Osteocyte (in vitro differentiated cells): Measurements from ENCODE around the gene KRTAP10-5. TPM values are rescaled to one million over a fixed set of nuclear protein-coding genes. Genes with fewer than 3 reads are reported as not detected.
"Not testable (repeated sequence)": the region's sequence is repeated elsewhere in the genome, so short reads cannot be mapped to it uniquely, and the experiment has no call there.

Source experiments
- DNase-seq: peaks from one replicate; pipeline ENCODE4 v3.0.0; 2021; ENCODE audit warnings: mixed read lengths; ENCODE audit not compliant: unreplicated experiment; ENCODE audit errors: extremely low spot score
- H3K27ac Mint-ChIP-seq: one replicate; pipeline ENCODE4 v1.8.0; 2021; ENCODE audit warnings: mild to moderate bottlenecking, mixed read lengths; ENCODE audit not compliant: unreplicated experiment
- H3K27me3 Mint-ChIP-seq: one replicate; pipeline ENCODE4 v1.8.0; 2021; ENCODE audit warnings: mixed read lengths; ENCODE audit not compliant: unreplicated experiment
- H3K36me3 Mint-ChIP-seq: one replicate; pipeline ENCODE4 v1.8.0; 2021; ENCODE audit warnings: mixed read lengths; ENCODE audit not compliant: unreplicated experiment
- H3K4me1 Mint-ChIP-seq: one replicate; pipeline ENCODE4 v1.8.0; 2021; ENCODE audit warnings: mixed read lengths; ENCODE audit not compliant: unreplicated experiment
- H3K4me3 Mint-ChIP-seq: one replicate; pipeline ENCODE4 v1.8.0; 2021; ENCODE audit warnings: mild to moderate bottlenecking, moderate library complexity, mixed read lengths; ENCODE audit not compliant: unreplicated experiment
- H3K9me3 Mint-ChIP-seq: one replicate; pipeline ENCODE4 v1.8.0; 2021; ENCODE audit warnings: mixed read lengths; ENCODE audit not compliant: unreplicated experiment
- total RNA-seq: library from RNA; stranded (reverse); gene quantifications from 2 replicates; pipeline ENCODE4 v1.2.1, GENCODE V29; 2021
- TF ChIP-seq, protein P1 (sequence below): fragments of 200-600 bp; sonication (generic); IDR thresholded peaks from 2 replicates; pipeline ENCODE4 v1.5.0; 2021; ENCODE audit warnings: antibody characterized with exemption, mild to moderate bottlenecking, moderate library complexity

KRTAP10-5 gene
- total RNA-seq, 1 donor from 2014 or later, result not detected

DNA sequence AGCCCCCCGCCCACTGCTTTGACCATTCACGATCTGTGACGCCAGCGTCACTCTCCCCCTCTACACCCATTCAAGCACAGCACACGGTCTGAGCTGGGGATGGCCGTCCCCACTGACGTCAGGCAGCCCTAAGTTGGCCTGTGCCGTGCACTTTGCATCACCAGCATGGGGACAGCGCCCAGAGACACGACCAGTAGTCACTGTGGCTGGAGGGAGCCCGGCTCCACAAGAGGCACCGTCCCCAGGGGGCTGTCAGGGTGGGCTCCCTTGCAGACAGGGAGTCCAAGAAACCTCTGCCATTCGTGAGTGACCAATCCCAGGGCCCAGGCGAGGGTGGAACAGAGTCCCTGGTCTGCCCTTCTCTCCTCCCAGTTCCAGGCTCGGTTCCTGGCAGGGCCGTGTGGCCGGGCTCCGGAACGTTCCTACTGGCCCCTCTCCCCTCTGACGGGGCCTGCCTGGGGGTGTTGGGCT lies 33.8 kb upstream of the KRTAP10-5 start:
- peaks cover 4% of the 10 kb centered on the region for H3K27me3 Mint-ChIP-seq
- H3K36me3 Mint-ChIP-seq, result no peaks in the 10 kb centered on the region
- H3K4me1 Mint-ChIP-seq, result no peaks in the 10 kb centered on the region
- peak; percentile 80 for DNase-seq
- no peak overlapping the region for H3K27ac Mint-ChIP-seq
- TF ChIP-seq, protein P1, sequence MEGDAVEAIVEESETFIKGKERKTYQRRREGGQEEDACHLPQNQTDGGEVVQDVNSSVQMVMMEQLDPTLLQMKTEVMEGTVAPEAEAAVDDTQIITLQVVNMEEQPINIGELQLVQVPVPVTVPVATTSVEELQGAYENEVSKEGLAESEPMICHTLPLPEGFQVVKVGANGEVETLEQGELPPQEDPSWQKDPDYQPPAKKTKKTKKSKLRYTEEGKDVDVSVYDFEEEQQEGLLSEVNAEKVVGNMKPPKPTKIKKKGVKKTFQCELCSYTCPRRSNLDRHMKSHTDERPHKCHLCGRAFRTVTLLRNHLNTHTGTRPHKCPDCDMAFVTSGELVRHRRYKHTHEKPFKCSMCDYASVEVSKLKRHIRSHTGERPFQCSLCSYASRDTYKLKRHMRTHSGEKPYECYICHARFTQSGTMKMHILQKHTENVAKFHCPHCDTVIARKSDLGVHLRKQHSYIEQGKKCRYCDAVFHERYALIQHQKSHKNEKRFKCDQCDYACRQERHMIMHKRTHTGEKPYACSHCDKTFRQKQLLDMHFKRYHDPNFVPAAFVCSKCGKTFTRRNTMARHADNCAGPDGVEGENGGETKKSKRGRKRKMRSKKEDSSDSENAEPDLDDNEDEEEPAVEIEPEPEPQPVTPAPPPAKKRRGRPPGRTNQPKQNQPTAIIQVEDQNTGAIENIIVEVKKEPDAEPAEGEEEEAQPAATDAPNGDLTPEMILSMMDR, result no peak
- peaks cover 16% of the 10 kb centered on the region for H3K9me3 Mint-ChIP-seq
- no peak overlapping the region for H3K4me3 Mint-ChIP-seq

DNA sequence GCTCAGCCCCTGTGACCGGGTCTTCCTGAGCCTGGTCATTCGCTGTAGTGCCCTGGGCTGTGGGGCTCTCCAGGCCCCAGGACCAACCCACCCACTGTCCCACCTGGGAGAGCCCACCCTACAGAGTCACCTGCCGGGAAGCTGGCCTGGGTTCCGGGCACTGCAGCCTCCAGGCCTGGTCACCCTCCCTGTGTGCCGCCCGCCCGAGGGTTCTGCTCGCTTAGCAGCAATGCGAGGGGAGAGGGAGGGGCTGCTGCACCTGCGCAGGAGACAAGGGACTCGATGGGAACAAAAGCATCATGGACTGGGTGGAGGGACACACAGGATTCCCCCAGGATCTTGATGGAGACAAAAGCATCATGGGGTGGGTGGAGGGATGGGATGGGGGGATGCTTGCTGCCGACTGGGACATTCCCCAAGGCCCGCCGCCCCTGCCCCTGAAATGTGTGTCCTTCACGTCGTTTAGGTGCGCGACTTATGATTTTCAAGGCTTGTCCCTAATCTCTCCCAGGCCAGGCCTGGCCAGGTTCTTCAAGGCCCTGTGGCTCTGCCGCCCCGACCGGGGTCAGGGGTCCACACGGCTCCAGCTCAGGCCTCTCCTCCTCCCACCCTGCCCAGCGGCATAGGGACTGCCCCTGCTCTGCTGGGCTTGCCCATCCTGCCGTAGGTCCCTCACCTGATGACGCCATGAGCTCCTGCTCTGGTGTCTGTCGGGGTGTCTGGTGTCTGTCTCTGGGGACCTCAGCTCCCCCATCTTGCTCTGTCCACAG lies 33.2 kb upstream of the KRTAP10-5 start:
- H3K9me3 Mint-ChIP-seq, result peaks cover 21% of the 10 kb centered on the region
- peaks cover 4% of the 10 kb centered on the region for H3K27me3 Mint-ChIP-seq
- DNase-seq, result peak; percentile 80

DNA sequence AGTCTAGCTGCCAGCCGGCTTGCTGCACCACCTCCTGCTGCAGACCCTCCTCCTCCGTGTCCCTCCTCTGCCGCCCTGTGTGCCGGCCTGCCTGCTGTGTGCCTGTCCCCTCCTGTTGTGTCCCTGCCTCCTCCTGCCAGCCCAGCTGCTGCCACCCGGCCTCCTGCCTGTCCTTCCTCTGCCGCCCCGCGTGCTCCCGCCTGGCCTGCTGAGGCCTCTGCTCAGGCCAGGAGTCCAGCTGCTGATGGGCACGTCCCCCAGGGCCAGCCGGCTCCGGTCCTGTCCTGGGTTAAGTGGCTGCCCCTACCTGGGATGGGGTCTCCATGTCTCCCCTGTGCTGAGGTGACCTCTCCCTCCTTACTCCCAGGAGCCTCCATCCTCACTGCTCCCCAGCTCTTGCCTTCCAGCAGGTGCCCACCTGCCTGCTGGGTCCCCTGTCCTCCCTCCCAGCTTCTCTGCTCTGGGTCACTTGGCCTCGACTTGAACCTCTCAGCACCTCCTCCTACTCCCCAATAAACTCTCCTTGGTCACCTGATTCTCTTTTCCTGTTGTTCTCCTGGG lies 32.3 kb upstream of the KRTAP10-5 start:
- TF ChIP-seq, protein P1, result no peak
- no peaks in the 10 kb centered on the region for H3K4me1 Mint-ChIP-seq
- no peak overlapping the region for H3K27ac Mint-ChIP-seq
- H3K4me3 Mint-ChIP-seq, result no peak overlapping the region
- H3K27me3 Mint-ChIP-seq, result peaks cover 2% of the 10 kb centered on the region
- H3K9me3 Mint-ChIP-seq, result peaks cover 21% of the 10 kb centered on the region
- no peaks in the 10 kb centered on the region for H3K36me3 Mint-ChIP-seq
- peak; percentile 79 for DNase-seq

More for the DNA sequence above, 33.2 kb upstream of the KRTAP10-5 start:
- Mint-ChIP-seq H3K36me3 (no peaks in the 10 kb centered on the region), H3K4me1 (no peaks in the 10 kb centered on the region), H3K27ac (no peak overlapping the region), H3K4me3 (no peak overlapping the region)
- TF ChIP-seq, protein P1, result no peak

DNA sequence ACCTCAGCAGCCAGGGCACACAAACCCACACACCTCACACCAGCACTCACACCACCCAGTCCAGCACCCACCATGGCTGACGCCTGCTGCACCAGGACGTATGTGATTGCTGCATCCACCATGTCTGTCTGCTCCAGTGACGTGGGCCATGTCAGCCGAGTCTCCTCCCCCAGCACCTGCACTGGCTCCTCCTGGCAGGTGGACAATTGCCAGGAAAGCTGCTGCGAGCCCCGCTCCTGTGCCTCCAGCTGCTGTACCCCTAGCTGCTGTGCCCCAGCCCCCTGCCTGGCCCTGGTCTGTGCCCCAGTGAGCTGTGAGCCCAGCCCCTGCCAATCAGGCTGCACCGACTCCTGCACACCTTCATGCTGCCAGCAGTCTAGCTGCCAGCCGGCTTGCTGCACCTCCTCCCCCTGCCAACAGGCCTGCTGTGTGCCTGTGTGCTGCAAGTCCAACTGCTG lies 31.7 kb upstream of the KRTAP10-5 start, which contains the start of gene KRTAP10-8:
Gene KRTAP10-8 (plus strand): TSS at position 51 of the 458 bp plus-strand sequence. CDS start 22 bp downstream, at position 73.
- H3K36me3 Mint-ChIP-seq, result no peaks in the 10 kb centered on the region
- H3K27ac Mint-ChIP-seq, result no peak within 1 kb of the TSS
- H3K9me3 Mint-ChIP-seq, result peaks cover 21% of the 10 kb centered on the region
- H3K4me1 Mint-ChIP-seq, result no peaks in the 10 kb centered on the region
- peak; percentile 77 for DNase-seq
- TF ChIP-seq, protein P1, result no peak
- H3K27me3 Mint-ChIP-seq, result no peaks in the 10 kb centered on the region
- no peak within 1 kb of the TSS for H3K4me3 Mint-ChIP-seq

DNA sequence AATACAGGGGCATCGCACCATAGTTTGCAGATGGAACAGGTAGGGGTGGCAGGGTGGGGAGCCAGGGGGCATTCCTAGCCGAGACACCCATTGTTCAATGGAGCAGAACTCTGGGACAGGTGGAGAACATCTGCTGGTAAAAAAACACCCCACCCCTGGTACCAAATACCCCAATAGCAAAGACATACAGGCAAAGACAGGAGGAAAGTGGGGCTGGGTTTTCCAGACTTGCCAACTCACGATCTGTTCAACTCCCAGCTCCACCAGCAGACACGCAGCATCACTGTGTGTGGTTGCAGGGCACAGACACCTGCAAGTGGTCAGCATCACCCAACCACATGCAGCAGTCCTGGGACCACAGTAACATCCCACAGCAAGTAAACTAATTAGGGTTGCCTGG lies 31.1 kb upstream of the KRTAP10-5 start:
- H3K9me3 Mint-ChIP-seq, result peaks cover 21% of the 10 kb centered on the region

DNA sequence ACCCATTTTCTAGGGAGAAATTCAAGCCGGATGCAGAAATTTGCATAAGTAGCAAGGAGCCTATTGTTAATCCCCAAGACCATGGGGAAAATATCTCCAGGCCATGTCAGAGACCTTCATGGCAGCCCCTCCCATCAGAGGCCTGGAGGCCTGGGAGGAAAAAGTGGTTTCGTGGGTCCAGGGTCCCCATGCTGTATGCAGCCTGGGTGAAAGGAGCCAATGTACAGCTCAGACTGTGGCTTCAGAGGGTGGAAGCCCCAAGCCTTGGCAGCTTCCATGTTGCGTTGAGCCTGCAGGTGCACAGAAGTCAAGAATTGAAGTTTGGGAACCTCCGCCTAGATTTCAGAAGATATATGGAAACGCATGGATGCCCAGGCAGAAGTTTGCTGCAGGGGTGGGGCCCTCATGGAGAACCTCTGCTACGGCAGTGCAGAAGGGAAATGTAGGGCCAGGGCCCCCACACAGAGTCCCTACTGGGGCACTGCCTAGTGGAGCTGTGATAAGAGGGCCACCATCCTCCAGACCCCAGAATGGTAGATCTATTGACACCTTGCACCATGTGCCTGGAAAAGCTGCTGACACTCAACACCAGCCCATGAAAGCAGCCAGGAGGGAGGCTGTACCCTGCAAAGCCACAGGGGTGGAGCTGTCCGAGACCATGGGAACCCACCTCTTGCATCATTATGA lies 29.9 kb upstream of the KRTAP10-5 start:
- H3K36me3 Mint-ChIP-seq, H3K27ac Mint-ChIP-seq, H3K4me3 Mint-ChIP-seq, H3K27me3 Mint-ChIP-seq, H3K4me1 Mint-ChIP-seq: not testable (repeated sequence)
- H3K9me3 Mint-ChIP-seq, result peaks cover 21% of the 10 kb centered on the region
- peak; percentile 69 for DNase-seq

More for the DNA sequence above, 31.1 kb upstream of the KRTAP10-5 start:
- Mint-ChIP-seq H3K27ac (no peak overlapping the region), H3K4me3 (no peak overlapping the region), H3K36me3 (no peaks in the 10 kb centered on the region), H3K4me1 (no peaks in the 10 kb centered on the region), H3K27me3 (peaks cover under 1% of the 10 kb centered on the region)
- TF ChIP-seq, protein P1, result no peak
- peak; percentile 64 for DNase-seq
